GM12865 (cell line): ENCODE results near the gene FBLN5.
"Not testable (repeated sequence)": the region's sequence is repeated elsewhere in the genome, so short reads cannot be mapped to it uniquely, and the experiment has no call there.

Experiments
- DNase-seq: peaks from one replicate; pipeline ENCODE4 v3.0.0; 2010; ENCODE audit warnings: low read depth
- H3K4me3 ChIP-seq: 2 replicates; pipeline ENCODE4 v1.5.1; 2011; ENCODE audit warnings: mild to moderate bottlenecking, low read depth, low read length, control low read depth
- TF ChIP-seq, protein P1 (sequence below): IDR thresholded peaks from 2 replicates; pipeline ENCODE4 v1.5.1; 2011; ENCODE audit warnings: low read length, control low read depth, low read depth, inconsistent platforms; ENCODE audit not compliant: insufficient read depth; ENCODE audit errors: missing control alignments

The FBLN5 gene

DNA sequence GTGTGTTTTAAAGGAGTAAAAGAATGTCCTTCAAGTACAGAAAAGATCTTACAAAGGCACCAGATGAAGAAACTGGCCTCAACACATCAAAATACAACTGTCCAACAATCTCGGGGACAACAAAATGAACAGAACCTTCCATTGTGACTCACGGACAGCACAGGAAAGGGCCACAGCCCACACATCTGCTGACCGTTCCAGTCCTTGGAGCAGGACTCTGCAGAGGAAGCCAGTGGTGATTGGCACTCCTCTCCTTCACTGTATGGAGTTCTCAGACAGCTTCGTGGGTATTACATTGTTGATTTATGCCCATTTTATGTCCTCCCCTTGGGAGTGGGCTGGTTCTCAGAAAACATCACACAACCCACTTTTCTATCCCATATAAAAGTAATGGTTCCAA, 47.7 kb downstream of the FBLN5 start:
- DNase-seq = no peak
- TF ChIP-seq, protein P1, sequence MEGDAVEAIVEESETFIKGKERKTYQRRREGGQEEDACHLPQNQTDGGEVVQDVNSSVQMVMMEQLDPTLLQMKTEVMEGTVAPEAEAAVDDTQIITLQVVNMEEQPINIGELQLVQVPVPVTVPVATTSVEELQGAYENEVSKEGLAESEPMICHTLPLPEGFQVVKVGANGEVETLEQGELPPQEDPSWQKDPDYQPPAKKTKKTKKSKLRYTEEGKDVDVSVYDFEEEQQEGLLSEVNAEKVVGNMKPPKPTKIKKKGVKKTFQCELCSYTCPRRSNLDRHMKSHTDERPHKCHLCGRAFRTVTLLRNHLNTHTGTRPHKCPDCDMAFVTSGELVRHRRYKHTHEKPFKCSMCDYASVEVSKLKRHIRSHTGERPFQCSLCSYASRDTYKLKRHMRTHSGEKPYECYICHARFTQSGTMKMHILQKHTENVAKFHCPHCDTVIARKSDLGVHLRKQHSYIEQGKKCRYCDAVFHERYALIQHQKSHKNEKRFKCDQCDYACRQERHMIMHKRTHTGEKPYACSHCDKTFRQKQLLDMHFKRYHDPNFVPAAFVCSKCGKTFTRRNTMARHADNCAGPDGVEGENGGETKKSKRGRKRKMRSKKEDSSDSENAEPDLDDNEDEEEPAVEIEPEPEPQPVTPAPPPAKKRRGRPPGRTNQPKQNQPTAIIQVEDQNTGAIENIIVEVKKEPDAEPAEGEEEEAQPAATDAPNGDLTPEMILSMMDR = no peak
- H3K4me3 ChIP-seq = no peak overlapping the region

DNA sequence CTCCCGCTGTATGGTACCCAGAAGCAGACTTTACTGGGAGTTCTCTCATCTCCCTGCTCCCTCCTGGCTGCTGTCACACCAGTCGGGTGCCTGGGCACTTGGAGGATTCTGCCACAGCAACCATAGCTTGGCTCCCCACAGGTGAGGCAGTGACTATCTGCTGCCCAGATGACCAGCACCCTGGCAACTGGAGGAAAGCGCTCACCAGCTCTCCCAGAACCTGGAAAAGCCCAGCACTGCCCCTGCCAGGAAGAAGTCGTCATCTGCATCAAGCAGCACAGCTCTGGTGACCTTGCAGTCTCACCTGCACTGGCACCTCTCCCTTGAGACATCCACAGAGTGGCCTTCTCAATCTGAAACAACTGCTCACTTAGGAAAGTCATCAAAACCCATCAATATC, 48.3 kb downstream of the FBLN5 start:
- no peak overlapping the region for H3K4me3 ChIP-seq
- DNase-seq = peak; percentile 42
- TF ChIP-seq, protein P1 = peak; percentile 45

DNA sequence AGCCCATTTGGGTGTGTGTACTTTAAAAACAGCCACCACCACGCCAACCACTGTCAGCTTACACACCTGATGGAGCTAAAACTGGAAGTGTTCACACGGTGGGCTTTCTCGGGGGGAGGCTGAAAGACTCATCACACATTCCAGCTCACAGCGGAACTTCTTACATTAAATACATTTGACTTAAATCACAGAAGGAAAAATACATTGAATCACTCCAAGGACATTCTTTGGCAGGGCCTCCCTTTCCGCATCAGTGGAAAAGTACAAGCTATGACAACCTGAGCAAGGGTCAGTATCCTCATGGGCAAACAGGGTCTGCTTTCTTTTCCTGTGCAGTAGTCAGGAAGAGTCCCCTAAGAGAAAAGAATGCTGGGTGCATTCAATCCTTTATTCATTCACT, 49.1 kb downstream of the FBLN5 start:
- TF ChIP-seq, protein P1 = no peak
- no peak for DNase-seq
- no peak overlapping the region for H3K4me3 ChIP-seq

DNA sequence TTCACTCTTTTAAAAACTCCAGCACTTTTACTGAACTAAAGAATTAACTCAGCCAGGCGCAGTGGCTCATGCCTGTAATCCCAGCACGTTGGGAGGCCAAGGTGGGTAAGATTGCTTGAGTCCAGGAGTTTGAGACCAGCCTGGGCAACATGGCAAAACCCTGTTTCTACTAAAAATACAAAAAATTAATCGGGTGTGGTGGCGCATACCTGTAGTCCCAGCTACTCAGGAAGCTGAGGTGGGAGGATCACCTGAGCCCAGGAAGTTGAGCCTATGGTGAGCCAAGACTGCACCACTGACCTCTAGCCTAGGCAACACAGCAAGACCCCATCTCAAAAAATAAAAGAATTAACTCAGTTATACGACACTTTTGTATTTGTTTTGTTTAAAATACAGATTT, 49.8 kb downstream of the FBLN5 start:
- not testable (repeated sequence) for DNase-seq, H3K4me3 ChIP-seq

DNA sequence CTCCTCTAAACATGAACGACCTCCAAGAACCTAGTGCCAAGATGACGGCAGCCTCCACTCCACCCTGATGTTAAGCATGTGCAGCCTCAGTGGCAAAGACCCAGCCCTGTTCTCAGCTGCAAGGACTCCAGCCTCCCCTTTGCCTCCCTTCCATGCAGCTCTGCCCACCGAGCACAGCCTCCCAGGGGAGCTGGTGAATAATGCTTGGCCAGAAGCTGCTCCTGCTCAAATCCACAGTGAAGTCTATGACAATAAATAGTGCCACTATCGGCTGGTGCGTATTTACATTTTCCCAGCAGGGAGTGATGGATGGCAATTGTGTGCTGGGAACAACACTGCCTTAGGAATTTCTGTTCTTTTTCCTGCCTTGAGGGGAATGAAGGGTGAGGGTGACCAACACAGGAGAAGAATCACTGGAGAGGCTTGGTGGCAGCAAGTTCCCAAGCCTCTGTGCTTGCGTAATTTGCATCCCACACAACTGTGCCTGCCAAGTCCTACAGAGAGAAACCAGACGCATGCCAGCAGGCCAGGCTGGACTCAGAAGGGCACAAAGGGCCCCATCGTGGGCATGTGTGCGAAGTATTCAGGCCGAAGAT, 50.3 kb downstream of the FBLN5 start:
- no peak overlapping the region for H3K4me3 ChIP-seq
- no peak for DNase-seq
- TF ChIP-seq, protein P1 = no peak

DNA sequence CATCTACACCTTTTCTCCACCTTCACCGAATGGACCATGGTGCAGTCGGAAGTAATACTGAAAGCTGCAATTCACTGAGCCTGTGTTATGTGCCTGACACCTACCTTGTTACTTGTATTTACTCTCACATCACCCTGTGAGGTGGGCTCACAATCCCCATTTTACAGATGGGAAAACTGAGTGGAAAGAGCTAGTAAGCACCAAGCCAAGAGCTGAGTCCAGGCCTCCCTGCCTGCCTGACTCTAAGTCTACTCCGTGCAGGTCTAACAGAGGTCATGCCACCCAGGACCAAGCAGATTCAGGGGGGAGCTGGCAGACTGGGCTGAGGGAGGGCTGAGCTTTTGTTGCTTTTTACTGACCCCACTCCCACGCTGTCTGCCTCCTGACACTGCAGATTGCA, 51.1 kb downstream of the FBLN5 start:
- no peak overlapping the region for H3K4me3 ChIP-seq
- no peak for DNase-seq
- TF ChIP-seq, protein P1 = no peak

DNA sequence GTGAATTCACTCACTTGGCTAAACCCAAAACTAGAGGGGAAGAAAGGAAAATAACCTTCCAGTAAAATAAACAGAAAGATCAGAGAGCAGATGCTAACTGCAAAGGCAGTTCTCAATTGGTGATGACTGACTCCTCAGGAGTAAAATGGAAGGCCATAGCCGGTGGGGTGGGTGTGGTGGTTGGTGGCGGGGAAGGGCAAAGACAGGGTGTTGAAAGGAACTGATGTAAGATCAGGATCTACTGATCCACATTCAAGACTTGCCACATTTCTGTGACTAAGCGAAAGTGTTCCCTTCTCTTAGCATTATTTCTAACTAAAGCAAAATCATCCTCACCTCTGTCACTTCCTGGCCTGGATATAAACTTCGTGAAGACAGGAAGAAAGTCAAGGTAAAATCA, 53.8 kb downstream of the FBLN5 start:
- TF ChIP-seq, protein P1 = no peak
- DNase-seq = no peak
- H3K4me3 ChIP-seq = no peak overlapping the region

DNA sequence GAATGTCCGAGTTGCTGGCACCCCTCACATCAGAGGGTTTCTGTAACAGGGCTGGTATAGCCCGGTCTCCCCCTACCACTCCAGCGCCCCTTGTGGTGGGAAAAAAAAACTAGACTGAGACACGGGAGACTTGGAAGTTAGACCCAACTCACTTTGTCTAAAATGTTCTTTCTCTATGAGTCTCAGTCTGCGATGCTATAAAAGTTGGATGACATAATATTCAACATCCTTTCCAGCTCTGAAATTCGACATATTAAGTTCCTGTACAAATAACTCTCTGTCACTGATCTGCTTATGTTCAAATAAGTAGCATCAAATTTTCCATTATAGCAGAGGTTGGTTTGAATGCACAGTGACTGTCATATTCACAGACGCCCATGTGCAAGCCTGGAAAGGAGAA, 54.5 kb downstream of the FBLN5 start:
- H3K4me3 ChIP-seq = no peak overlapping the region
- peak; percentile 43 for DNase-seq
- TF ChIP-seq, protein P1 = peak; percentile 63
